Left renal pelvis (tissue), 4 donors: ENCODE results near the gene TRABD. TPM values are rescaled to one million over a fixed set of nuclear protein-coding genes. Genes with fewer than 3 reads are reported as not detected.
"Not testable (repeated sequence)": the region's sequence is repeated elsewhere in the genome, so short reads cannot be mapped to it uniquely, and the experiment has no call there.

Experiments
- DNase-seq, 4 donors: peaks; one replicate each; pipeline ENCODE4 v3.0.0-alpha.2; 2013; ENCODE audit warnings: low read depth in 4 of 4, low spot score in 3 of 4
- polyA plus RNA-seq, 4 donors: library from polyadenylated mRNA; unstranded; fragments of 120-200 nt; gene quantifications; one replicate each; pipeline ENCODE4 v1.2.1, GENCODE V29; 2013; ENCODE audit not compliant: insufficient read length in 4 of 4

Gene TRABD
- polyA plus RNA-seq = 10 to 100 TPM; 14.0 to 33.4 (median 19.3) TPM

GRCh38 chr22:50185375-50186087, at the start of gene TRABD:
Gene TRABD, plus strand, starts transcription at chr22:50185913. Its CDS starts 7,148 bp downstream, at chr22:50193061.
- DNase-seq = peak in 3 of 4 donors; percentile 62 to 75 (median 68)

- no peak for DNase-seq
Observed at GRCh38 chr22:50136581-50137015, 49.1 kb upstream of the TRABD start.

- DNase-seq = not testable (repeated sequence)
Observed at GRCh38 chr22:50137277-50137676, 48.4 kb upstream of the TRABD start.

GRCh38 chr22:50138041-50138440, 47.7 kb upstream of the TRABD start:
- no peak for DNase-seq

GRCh38 chr22:50138988-50139387, 46.7 kb upstream of the TRABD start:
- no peak for DNase-seq

- DNase-seq = no peak
Observed at GRCh38 chr22:50139843-50140415, 45.8 kb upstream of the TRABD start.

GRCh38 chr22:50140615-50141014, 45.1 kb upstream of the TRABD start:
- DNase-seq = no peak

- DNase-seq = no peak
Observed at GRCh38 chr22:50141462-50141861, 44.3 kb upstream of the TRABD start.

- DNase-seq = no peak
Observed at GRCh38 chr22:50141891-50142363, 43.8 kb upstream of the TRABD start.

- DNase-seq = no peak
Observed at GRCh38 chr22:50143096-50143495, 42.6 kb upstream of the TRABD start.

- no peak for DNase-seq
Observed at GRCh38 chr22:50144005-50144614, 41.6 kb upstream of the TRABD start.

- no peak for DNase-seq
Observed at GRCh38 chr22:50145721-50146438, 39.8 kb upstream of the TRABD start.

- DNase-seq = no peak
Observed at GRCh38 chr22:50146439-50147238, 39.1 kb upstream of the TRABD start.

- not testable (repeated sequence) for DNase-seq
Observed at GRCh38 chr22:50147258-50148165, 38.2 kb upstream of the TRABD start.

GRCh38 chr22:50148166-50148500, 37.6 kb upstream of the TRABD start:
- no peak for DNase-seq

GRCh38 chr22:50148991-50149721, 36.6 kb upstream of the TRABD start:
- DNase-seq = no peak

GRCh38 chr22:50150161-50151129, 35.3 kb upstream of the TRABD start:
- no peak for DNase-seq
